Left lung (tissue), 10 donors: ENCODE results near the gene NFKB2. TPM values are rescaled to one million over a fixed set of nuclear protein-coding genes. Genes with fewer than 3 reads are reported as not detected.

Source experiments
- ATAC-seq: fragments of 200-7000 bp; cut with Tn5 transposase; one replicate; pipeline ENCODE4 v1.9.1; 2020; ENCODE audit warnings: moderate library complexity
- DNase-seq, 4 donors: peaks; one replicate each; pipeline ENCODE4 v3.0.0-alpha.2; 2013 to 2020
- H3K27ac ChIP-seq, 2 donors: fragments of 200-600 bp; sonication (generic) in 1 of 2; one replicate each; pipeline versions ENCODE4 v1.5.0 to v1.8.0; 2020 to 2021
- H3K27me3 ChIP-seq, 2 donors: fragments of 200-600 bp; sonication (generic) in 1 of 2; one replicate each; pipeline versions ENCODE4 v1.5.0 to v1.8.0; 2020 to 2021
- H3K36me3 ChIP-seq, 2 donors: fragments of 200-600 bp; sonication (generic) in 1 of 2; one replicate each; pipeline versions ENCODE4 v1.5.0 to v1.8.0; 2020 to 2021
- H3K4me1 ChIP-seq, 2 donors: fragments of 200-600 bp; one replicate each; pipeline ENCODE4 v1.8.0; 2021
- H3K4me3 ChIP-seq, 2 donors: fragments of 200-600 bp; sonication (generic) in 1 of 2; one replicate each; pipeline versions ENCODE4 v1.5.0 to v1.8.0; 2020 to 2021; ENCODE audit warnings: mild to moderate bottlenecking in 1 of 2
- H3K9me3 ChIP-seq, 2 donors: fragments of 200-600 bp; sonication (generic) in 1 of 2; one replicate each; pipeline versions ENCODE4 v1.5.0 to v1.8.0; 2020 to 2021
- intact Hi-C, 2 donors: fragments of 100-400 bp; cut with DNase I; formaldehyde crosslinking; loops; one replicate each; pipeline versions ENCODE4 v1.11.2 to v1.14.2; 2022
- polyA plus RNA-seq, 6 donors: library from polyadenylated mRNA; unstranded; fragments of 120-200 nt; gene quantifications; one replicate each; pipeline ENCODE4 v1.2.1, GENCODE V29; 2013; ENCODE audit not compliant: insufficient read length in 6 of 6
- total RNA-seq, 2 donors: library from RNA; stranded (reverse); fragmentation: NEBNext Ultra II Directional; extraction: Animal tissue kit (Norgen Biotek cat#: 25700); gene quantifications; one replicate each; pipeline ENCODE4 v1.2.1, GENCODE V29; 2021
- TF ChIP-seq, protein P1 (sequence below), 2 donors: fragments of 200-600 bp; sonication (generic) in 1 of 2; IDR thresholded peaks; one replicate each; pipeline versions ENCODE4 v1.5.0 to v1.8.0; 2021; ENCODE audit warnings: antibody characterized with exemption in 2 of 2
- donor health status: DM: no; HTN: yes; CAD: no.
- donor health status: DM: no; HTN: no; CAD: no.

The NFKB2 gene
- total and polyA plus RNA-seq, 8 donors, result 22.0 to 50.2 (median 25.6) TPM

DNA sequence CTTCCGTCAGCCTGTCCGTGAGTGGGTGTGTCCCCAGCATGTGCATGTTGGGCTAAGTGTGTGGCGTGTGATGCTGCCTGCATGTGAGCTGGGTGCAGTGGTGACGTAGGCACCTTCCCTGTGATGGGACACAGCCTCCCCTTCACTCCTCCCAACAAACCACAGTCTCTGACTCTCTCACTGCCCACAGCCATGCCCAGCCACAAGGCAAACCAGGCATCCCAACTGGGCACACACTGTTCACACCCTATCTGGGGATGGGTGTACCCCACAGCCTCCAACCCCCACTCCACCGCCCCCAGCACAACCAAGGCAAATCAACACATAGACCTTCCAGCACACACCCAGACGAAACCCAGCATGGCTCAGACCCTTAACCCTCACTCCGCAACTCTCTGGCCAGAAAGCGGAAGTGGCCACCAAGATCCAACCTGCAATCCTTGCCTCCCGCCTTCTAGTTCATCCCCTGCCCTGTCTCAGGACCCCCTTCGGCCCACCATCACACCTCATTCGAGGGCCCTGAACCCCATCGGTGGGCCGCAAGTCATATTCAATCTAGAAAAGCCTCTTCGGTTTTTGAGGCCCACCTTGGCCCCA is 12.7 kb downstream of the NFKB2 start:
- peak overlapping the region; percentile 25 to 36 for H3K4me3 ChIP-seq
- H3K27ac ChIP-seq, result no peak overlapping the region
- no peaks in the 10 kb centered on the region for H3K9me3 ChIP-seq
- ATAC-seq (no peak), DNase-seq (no peak)
- TF ChIP-seq, protein P1, sequence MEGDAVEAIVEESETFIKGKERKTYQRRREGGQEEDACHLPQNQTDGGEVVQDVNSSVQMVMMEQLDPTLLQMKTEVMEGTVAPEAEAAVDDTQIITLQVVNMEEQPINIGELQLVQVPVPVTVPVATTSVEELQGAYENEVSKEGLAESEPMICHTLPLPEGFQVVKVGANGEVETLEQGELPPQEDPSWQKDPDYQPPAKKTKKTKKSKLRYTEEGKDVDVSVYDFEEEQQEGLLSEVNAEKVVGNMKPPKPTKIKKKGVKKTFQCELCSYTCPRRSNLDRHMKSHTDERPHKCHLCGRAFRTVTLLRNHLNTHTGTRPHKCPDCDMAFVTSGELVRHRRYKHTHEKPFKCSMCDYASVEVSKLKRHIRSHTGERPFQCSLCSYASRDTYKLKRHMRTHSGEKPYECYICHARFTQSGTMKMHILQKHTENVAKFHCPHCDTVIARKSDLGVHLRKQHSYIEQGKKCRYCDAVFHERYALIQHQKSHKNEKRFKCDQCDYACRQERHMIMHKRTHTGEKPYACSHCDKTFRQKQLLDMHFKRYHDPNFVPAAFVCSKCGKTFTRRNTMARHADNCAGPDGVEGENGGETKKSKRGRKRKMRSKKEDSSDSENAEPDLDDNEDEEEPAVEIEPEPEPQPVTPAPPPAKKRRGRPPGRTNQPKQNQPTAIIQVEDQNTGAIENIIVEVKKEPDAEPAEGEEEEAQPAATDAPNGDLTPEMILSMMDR (IDR thresholded peaks at IDR 0.05), result no peak
- peaks cover 0 to 24% of the 10 kb centered on the region in 2 donors for H3K4me1 ChIP-seq
- H3K27me3 ChIP-seq, result peaks cover 34 to 66% of the 10 kb centered on the region in 2 donors
- H3K36me3 ChIP-seq, result peaks cover 0 to 5% of the 10 kb centered on the region in 2 donors
- intact Hi-C loops, result no loop called here

GRCh38 chr10:102408728-102409603 is 13.5 kb downstream of the NFKB2 start:
- Histone ChIP-seq H3K36me3 (no peaks in the 10 kb centered on the region), H3K4me1 (peaks cover 0 to 24% of the 10 kb centered on the region in 2 donors), H3K27me3 (peaks cover 34 to 73% of the 10 kb centered on the region in 2 donors), H3K9me3 (no peaks in the 10 kb centered on the region), H3K27ac (no peak overlapping the region), H3K4me3 (peak overlapping the region; percentile 25 to 36)
- DNase-seq (peak in 2 of 4 donors; percentile 80 to 84), ATAC-seq (peak; percentile 68)
- intact Hi-C loops, result no loop called here
- TF ChIP-seq, protein P1 (IDR thresholded peaks at IDR 0.05), result no peak

GRCh38 chr10:102409604-102410428 is 14.3 kb downstream of the NFKB2 start:
- intact Hi-C loops, result no loop called here
- TF ChIP-seq, protein P1 (IDR thresholded peaks at IDR 0.05), result no peak
- no peaks in the 10 kb centered on the region for H3K36me3 ChIP-seq
- ATAC-seq (no peak), DNase-seq (no peak)
- H3K27me3 ChIP-seq, result peaks cover 34 to 81% of the 10 kb centered on the region in 2 donors
- H3K9me3 ChIP-seq, result no peaks in the 10 kb centered on the region
- H3K4me3 ChIP-seq, result peak overlapping the region; percentile 9 to 36
- H3K27ac ChIP-seq, result no peak overlapping the region
- peaks cover 0 to 24% of the 10 kb centered on the region in 2 donors for H3K4me1 ChIP-seq

DNA sequence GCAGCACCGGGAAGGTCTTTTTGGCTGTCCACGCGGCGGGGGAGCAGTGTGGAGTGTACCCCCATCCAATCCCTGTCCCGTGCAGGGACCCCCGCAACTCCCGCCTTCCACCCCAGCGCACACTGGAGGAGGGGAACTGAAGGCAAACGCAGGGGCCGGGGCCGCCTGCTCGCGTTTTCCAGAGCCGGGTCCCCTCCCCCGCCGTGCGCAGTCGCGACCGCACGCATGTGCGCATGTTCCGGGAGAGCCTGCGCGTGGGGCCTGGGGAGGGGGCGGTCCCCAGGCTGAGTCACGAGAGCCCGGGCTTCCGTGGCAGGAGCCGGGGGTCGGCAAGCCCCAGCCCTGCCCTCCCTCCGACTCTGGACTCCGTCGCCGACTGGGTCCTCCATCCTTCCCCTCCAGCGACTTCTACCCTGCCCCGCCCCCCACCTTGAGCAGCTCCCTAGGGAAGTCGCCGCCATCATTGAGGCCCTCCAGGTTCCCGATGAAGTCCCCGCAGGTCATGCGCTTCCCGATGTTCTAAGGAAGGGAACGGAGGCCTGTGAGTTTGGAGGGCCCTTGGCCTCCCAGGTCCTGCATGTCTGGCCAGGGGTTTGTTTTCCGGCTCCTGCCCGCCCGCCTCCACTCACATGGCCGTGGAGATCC is 15.0 kb downstream of the NFKB2 start:
- ATAC-seq (peak; percentile 45), DNase-seq (peak in 2 of 4 donors; percentile 63 to 76)
- intact Hi-C loops, result no loop called here
- H3K4me3 ChIP-seq, result peak overlapping the region in 1 of 2 donors; percentile 8
- peaks cover 34 to 89% of the 10 kb centered on the region in 2 donors for H3K27me3 ChIP-seq
- no peak overlapping the region for H3K27ac ChIP-seq
- H3K36me3 ChIP-seq, result no peaks in the 10 kb centered on the region
- H3K4me1 ChIP-seq, result peaks cover 0 to 24% of the 10 kb centered on the region in 2 donors
- H3K9me3 ChIP-seq, result no peaks in the 10 kb centered on the region
- TF ChIP-seq, protein P1 (IDR thresholded peaks at IDR 0.05), result no peak
